Occipital lobe (tissue), 3 donors: Measurements from ENCODE around the gene U2AF2. TPM values are rescaled to one million over a fixed set of nuclear protein-coding genes. Genes with fewer than 3 reads are reported as not detected.
"Not testable (repeated sequence)": the region's sequence is repeated elsewhere in the genome, so short reads cannot be mapped to it uniquely, and the experiment has no call there.

Experiments used
- DNase-seq: peaks from one replicate; lab custom pipeline; 2025; lab: John Stamatoyannopoulos, UW
- small RNA-seq: library from RNA; depleted of rRNA; stranded (forward); fragments of <200 nt; gene quantifications from one replicate; pipeline ENCODE3, GENCODE V24; 2014
- total RNA-seq: library from RNA; depleted of rRNA; stranded (reverse); fragments of >200 nt; gene quantifications from one replicate; pipeline ENCODE4 v1.2.3, GENCODE V29; 2014

U2AF2 gene
- total RNA-seq, 1 donor from 2014 or later: 65.8 TPM

DNA sequence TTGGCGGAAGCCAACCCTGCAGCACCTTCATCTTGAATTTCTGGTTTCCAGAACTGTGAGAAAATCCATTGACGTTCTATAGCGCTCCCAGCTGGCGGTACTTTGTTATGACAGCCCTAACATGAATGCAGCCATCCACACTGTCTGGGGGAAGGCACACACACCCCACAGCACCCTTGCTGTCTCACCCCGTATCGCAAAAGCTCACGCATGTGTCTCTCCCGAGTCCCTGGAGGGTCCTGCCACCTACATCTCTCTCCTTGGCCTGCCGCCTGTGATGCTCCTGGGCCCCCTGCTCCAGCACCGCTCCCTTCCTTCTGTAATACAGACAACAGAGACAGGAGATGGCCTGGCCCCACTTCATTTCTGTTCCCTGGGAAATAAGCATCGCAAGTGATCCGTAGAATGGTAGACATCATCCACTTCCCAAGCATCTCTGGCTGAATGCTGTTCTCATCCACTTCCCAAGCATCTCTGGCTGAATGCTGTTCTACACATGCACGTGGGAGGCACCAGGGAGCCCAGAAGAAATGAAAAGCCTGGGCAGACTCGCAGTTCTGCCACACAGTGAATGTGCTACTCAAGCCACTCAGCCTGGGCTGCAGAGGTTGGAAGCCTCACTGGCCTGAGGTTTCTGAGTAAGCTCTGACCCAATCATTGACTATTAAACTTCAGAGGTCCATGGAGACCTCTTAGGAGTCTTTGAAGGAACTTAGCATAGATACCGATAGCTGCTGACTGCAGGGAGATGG lies 49.8 kb downstream of the U2AF2 start:
- DNase-seq: no peak

DNA sequence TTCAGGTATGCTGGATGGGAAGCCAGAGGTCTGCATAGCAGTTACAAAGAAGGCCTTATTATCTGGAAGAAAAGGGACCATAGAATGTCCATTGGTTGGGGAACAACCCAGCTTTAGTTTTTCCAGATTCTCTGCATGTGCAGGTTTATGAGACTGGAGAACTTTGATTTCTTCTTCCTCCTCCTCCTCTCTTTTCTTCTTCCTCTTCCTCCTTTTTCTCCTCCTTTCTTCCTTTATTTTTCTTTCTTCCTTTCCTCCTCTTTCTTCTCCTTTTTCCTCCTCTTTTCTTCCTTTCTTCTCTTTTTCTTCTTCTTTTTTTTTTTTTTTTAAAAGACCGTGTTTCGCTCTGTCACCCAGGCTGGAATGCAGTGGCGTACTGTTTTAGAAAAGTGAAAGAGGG lies 51.1 kb downstream of the U2AF2 start:
- DNase-seq: no peak

DNA sequence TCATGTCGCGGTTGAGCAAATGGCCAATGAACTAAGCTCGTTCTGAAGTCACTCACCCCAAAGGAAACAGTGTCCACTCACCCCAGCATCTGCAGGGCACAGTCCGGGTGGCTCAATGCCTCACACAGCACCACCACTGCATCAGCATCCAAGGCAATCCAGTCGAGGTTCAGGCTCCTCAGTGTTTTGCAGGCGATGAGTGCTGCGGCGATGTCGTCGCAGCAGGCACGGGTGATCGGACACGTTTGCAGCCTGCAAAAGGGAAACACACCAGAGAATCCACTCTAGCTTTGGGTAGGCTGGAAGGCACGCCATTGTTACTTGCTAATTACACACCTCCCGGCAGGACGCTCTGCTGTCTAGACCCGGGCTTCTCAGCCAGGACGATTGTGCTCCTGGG lies 56.9 kb downstream of the U2AF2 start:
- DNase-seq: no peak

DNA sequence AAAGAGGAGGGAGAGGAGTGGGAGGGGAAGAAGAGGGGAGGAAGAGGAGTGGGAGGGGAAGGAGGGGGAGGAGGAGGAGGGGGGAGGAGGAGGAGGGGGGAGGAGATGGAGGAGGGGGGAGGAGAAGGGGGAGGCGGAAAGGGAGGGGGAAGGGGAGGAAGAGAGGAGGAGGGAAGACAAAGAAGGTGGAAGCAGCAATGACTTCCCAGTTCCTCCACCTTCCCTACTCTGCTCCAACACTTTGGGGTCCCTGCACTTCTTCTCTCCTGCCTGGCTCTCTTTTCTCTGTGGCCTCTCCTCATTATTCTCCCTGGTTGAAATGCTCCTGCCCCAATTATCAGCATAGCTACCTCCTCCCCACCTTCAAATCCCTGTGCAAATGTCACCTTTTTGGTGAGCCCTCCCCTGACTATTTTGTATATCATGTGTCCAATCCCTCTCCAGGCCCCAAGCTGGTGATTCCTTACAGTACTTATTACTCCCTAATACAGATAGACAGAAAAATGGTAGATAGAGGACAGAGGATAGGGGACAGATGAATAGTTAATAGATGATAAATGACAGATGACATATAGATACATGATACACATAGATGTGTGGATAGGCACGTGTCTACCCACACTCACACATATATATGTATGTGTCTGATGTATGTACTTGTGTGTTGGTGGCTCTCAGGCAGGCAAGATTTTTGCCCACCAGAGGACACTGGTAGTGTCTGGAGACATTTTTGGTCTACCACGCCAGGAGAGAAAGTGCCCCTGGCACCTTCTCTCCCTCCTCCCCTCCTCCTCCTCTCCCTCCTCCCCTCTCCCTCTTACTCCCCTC lies 58.2 kb downstream of the U2AF2 start:
- no peak for DNase-seq

DNA sequence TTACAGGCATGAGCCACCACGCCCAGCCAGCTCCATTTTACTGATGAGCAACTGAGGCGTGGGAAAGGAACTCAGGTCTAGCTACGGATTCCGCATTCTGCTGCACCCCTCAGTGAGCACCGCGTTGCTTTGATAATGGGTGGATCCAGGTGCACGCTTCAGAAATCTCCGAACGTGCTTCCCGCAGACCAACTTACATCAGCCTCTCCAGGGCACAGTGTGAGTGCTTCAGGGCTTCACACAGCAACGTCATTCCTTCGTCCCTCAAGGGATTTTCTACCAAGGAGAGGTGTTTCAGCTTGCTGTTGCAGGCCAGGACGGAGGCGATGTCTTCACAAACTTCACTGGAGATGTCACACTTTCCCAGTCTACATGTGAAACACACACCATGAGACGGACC lies 61.7 kb downstream of the U2AF2 start:
- DNase-seq: no peak

DNA sequence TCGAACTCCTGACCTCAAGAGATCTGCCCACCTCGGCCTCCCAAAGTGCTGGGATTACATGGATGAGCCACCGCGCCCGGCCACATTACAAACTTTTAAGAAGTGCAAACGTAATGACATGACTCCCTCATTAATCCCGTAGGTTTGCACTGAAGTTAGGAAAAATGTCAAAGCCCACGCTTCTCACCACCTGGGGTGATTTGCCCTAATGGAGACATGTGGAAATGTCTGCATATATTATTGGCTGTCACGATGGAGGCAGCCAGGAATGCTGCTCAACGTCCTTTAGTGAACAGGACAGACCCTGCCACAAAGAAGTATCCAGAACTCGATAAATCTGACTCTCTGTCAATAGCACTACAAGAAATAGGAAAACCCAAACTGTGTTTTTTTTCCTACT lies 62.4 kb downstream of the U2AF2 start:
- DNase-seq: no peak

DNA sequence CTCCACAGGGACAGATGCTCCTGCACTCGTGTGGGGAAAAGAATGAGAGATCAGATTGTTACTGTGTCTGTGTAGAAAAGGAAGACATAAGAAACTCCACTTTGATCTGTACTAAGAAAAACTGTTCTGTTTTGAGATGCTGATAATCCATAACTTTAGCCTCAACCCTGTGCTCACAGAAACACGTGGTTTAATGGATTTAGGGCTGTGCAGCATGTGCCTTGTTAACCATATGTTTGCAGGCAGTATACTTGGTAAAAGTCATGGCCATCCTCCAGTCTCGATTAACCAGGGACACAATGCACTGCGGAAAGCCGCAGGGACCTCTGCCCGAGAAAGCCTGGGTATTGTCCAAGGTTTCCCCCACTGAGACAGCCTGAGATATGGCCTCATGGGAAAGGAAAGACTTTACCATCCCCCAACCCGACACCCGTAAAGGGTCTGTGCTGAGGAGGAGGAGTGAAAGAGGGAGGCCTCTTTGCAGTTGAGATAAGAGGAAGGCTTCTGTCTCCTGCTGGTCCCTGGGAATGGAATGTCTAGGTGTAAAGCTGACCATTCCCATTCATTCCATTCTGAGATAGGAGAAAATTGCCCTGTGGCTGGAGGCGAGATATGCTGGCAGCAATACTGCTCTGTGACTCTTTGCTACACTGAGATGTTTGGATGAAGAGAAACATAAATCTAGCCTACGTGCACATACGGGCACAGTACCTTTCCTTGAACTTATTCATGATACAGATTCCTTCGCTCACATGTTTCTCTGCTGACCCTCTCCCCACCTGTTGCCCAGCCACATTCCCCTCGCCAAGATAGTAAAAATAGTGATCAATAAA lies 63.3 kb downstream of the U2AF2 start:
- not testable (repeated sequence) for DNase-seq

DNA sequence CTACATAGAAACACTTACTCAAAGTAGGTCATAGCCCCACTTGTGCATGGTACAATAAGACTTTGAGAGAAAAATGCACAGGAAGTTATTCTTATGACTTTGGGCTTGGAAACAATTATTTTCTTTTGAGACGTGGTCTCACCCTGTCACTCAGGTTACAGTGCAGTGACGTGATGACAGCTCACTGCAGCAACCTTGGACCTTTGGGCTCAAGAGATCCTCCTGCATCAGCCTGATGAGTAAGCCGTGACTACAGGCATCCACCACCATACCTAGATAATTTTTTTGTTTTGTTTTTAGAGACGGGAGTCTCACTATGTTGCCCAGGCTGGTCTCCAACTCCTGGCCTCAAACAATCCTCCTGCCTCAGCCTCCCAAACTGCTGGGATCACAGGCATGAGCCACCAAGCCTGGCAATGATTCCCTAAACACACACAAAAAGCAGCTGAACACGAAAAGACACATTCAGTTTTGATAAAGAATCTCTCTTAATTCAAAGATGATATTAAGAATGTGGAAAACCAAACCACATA lies 65.4 kb downstream of the U2AF2 start:
- DNase-seq: no peak

DNA sequence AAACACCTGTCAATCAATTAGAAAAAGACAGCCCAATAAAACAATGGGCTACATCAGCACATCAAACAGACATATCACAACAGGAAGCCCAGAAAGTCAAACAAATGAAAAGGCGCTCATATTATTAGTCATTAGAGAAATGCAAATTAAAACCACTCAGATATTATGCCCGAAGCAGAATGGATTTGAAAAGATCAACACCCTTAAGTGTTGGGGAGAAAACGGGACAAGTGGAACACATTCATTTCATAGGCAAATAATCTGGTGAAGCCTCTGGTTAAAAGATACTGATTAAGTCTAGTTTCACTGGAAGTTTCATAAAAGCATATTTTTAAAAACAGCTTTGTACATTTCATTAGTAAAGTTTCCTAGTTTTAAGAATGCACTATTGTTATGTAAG lies 66.0 kb downstream of the U2AF2 start:
- no peak for DNase-seq

DNA sequence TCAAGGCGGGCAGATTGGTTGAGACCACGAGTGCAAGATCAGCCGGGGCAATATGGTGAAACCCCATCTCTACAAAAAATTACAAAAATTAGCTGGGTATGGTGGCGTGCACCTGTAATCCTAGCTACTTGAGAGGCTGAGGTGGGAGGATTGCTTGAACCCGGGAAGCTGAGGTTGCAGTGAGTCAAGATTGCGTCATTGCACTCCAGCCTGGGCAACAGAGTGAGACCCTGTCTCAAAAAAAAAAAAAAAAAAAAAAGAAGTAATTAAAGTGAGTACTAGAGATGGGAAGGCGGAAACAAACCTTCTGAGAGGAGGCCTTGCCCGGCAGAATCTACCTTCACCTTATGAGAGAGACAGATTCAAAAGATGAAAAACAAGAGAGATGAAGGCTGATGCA lies 68.7 kb downstream of the U2AF2 start:
- DNase-seq: no peak

Small RNA genes within 50 kb of the gene (small RNA-seq; reads per million reads assigned to genes)
- gene AC010525.2: not detected

Other genes starting within 250 kb of the U2AF2 start
- 35.9 TPM for gene UBE2S, start 247.2 kb upstream of the U2AF2 start, total RNA-seq
- 4.2 TPM for gene SHISA7, start 211.7 kb upstream of the U2AF2 start, total RNA-seq
- 13.7 TPM for gene ISOC2, start 193.4 kb upstream of the U2AF2 start, total RNA-seq
- not detected for gene C19orf85, start 190.3 kb upstream of the U2AF2 start, total RNA-seq
- gene ZNF628, start 178.4 kb upstream of the U2AF2 start, total RNA-seq: 0.78 TPM
- 15.0 TPM for gene NAT14, start 169.8 kb upstream of the U2AF2 start, total RNA-seq
- gene SSC5D, start 166.6 kb upstream of the U2AF2 start, total RNA-seq: 0.31 TPM
- gene SBK2, start 117.9 kb upstream of the U2AF2 start, total RNA-seq: not detected
- 0.31 TPM for gene SBK3, start 109.5 kb upstream of the U2AF2 start, total RNA-seq
- 4.2 TPM for gene ZNF579, start 74.2 kb upstream of the U2AF2 start, total RNA-seq
- 4.1 TPM for gene FIZ1, start 55.5 kb upstream of the U2AF2 start, total RNA-seq
- 2.8 TPM for gene ZNF524, start 54.7 kb upstream of the U2AF2 start, total RNA-seq
- gene ZNF865, start 49.4 kb upstream of the U2AF2 start, total RNA-seq: 1.2 TPM
- gene ZNF784, start 30.5 kb upstream of the U2AF2 start, total RNA-seq: 5.1 TPM
- 4.8 TPM for gene ZNF580, start 14.0 kb upstream of the U2AF2 start, total RNA-seq
- 5.6 TPM for gene ZNF581, start 11.4 kb upstream of the U2AF2 start, total RNA-seq
- gene CCDC106, start 6.8 kb upstream of the U2AF2 start, total RNA-seq: 7.8 TPM
- gene EPN1, start 20.2 kb downstream of the U2AF2 start, total RNA-seq: 20.7 TPM
- gene NLRP9, start 83.4 kb downstream of the U2AF2 start, total RNA-seq: not detected
- not detected for gene RFPL4A, start 104.1 kb downstream of the U2AF2 start, total RNA-seq
- gene RFPL4AL1, start 114.1 kb downstream of the U2AF2 start, total RNA-seq: not detected
- not detected for gene NLRP11, start 177.0 kb downstream of the U2AF2 start, total RNA-seq
- gene NLRP4, start 181.5 kb downstream of the U2AF2 start, total RNA-seq: under 0.01 TPM